PFSK-1 (cell line): ENCODE measurements around the gene TAAR2.

ENCODE experiments used
- FOXP2 ChIP-seq: optimal IDR thresholded peaks from 2 replicates; pipeline ENCODE3; 2011; ENCODE audit warnings: borderline replicate concordance, control low read depth, inconsistent platforms; ENCODE audit not compliant: insufficient read depth; ENCODE audit errors: extremely low read length, extremely low read depth
- POLR2AphosphoS5 ChIP-seq: IDR thresholded peaks from 2 replicates; pipeline ENCODE4 v1.6.1; 2012; ENCODE audit warnings: low read depth, mild to moderate bottlenecking, control low read depth, low read length, moderate library complexity
- REST ChIP-seq, 2 experiments: IDR thresholded peaks; 2 replicates each; pipeline versions ENCODE4 v1.6.1 to v1.8.0; 2011 to 2012; ENCODE audit warnings: low read depth in 2 of 2, low read length in 2 of 2, control low read depth in 1 of 2, inconsistent platforms in 1 of 2, mild to moderate bottlenecking in 1 of 2, moderate library complexity in 1 of 2; ENCODE audit not compliant: insufficient read depth in 1 of 2
- SIN3A ChIP-seq: IDR thresholded peaks from 2 replicates; pipeline ENCODE4 v1.6.1; 2012; ENCODE audit warnings: mild to moderate bottlenecking, low read length, moderate library complexity, borderline replicate concordance; ENCODE audit not compliant: insufficient read depth
- TAF1 ChIP-seq: IDR thresholded peaks from 2 replicates; pipeline ENCODE4 v1.6.1; 2012; ENCODE audit warnings: low read length, control low read depth, borderline replicate concordance; ENCODE audit not compliant: insufficient read depth

The TAAR2 gene

GRCh38 chr6:132607544-132608233, 16.4 kb downstream of the TAAR2 start:
- TF ChIP-seq REST (IDR thresholded peaks at IDR 0.05; ENCODE audit: insufficient read depth in 1 of 2, low read depth in 2 of 2, low read length in 2 of 2) = no peak
- TF ChIP-seq SIN3A = no peak
- TF ChIP-seq TAF1 = no peak
- TF ChIP-seq POLR2AphosphoS5 = no peak
- TF ChIP-seq FOXP2 = no peak

- TF ChIP-seq REST (IDR thresholded peaks at IDR 0.05; ENCODE audit: insufficient read depth in 1 of 2, low read depth in 2 of 2, low read length in 2 of 2) (no peak), TAF1 (no peak), SIN3A (no peak), FOXP2 (no peak), POLR2AphosphoS5 (no peak)
Measured at GRCh38 chr6:132604635-132605152, 19.4 kb downstream of the TAAR2 start.

GRCh38 chr6:132598473-132598872, 25.6 kb downstream of the TAAR2 start:
- no peak for TF ChIP-seq REST (IDR thresholded peaks at IDR 0.05; ENCODE audit: insufficient read depth in 1 of 2, low read depth in 2 of 2, low read length in 2 of 2)
- TF ChIP-seq TAF1 = no peak
- TF ChIP-seq POLR2AphosphoS5 = no peak
- no peak for TF ChIP-seq SIN3A
- TF ChIP-seq FOXP2 = no peak

- TF ChIP-seq POLR2AphosphoS5 (no peak), SIN3A (no peak)
Measured at GRCh38 chr6:132596201-132596600, 27.9 kb downstream of the TAAR2 start.

GRCh38 chr6:132592855-132593254, 31.2 kb downstream of the TAAR2 start:
- TF ChIP-seq REST (IDR thresholded peaks at IDR 0.05; ENCODE audit: insufficient read depth in 1 of 2, low read depth in 2 of 2, low read length in 2 of 2) (no peak), TAF1 (no peak), SIN3A (no peak), POLR2AphosphoS5 (no peak), FOXP2 (no peak)
